ENCODE results near the gene CELF6.
"Not testable (repeated sequence)": the region's sequence is repeated elsewhere in the genome, so short reads cannot be mapped to it uniquely, and the experiment has no call there.

Gene CELF6

GRCh38 chr15:72288796-72289596, 31.0 kb downstream of the CELF6 start:
- no peak overlapping the region for H3K4me3 ChIP-seq (ENCODE audit: low read length)
- no peaks in the 10 kb centered on the region for H3K4me1 ChIP-seq (ENCODE audit: insufficient read depth, low read length)
- no peak overlapping the region for H3K27ac ChIP-seq (ENCODE audit: low read depth, low read length)
- no peaks in the 10 kb centered on the region for H3K9me3 ChIP-seq (ENCODE audit: insufficient read depth, low read depth, low read length)
- no peak overlapping the region for H3K9ac ChIP-seq (ENCODE audit: low read depth, low read length)
- WGBS, result 95% methylated on average over 49 of the region's 49 CpGs
- peaks cover 6% of the 10 kb centered on the region; the same call in 1 of the 2 replicates for H3K27me3 ChIP-seq (ENCODE audit: insufficient read depth, low read length)
- H3K36me3 ChIP-seq (ENCODE audit: insufficient read depth, low read length), result no peaks in the 10 kb centered on the region

DNA sequence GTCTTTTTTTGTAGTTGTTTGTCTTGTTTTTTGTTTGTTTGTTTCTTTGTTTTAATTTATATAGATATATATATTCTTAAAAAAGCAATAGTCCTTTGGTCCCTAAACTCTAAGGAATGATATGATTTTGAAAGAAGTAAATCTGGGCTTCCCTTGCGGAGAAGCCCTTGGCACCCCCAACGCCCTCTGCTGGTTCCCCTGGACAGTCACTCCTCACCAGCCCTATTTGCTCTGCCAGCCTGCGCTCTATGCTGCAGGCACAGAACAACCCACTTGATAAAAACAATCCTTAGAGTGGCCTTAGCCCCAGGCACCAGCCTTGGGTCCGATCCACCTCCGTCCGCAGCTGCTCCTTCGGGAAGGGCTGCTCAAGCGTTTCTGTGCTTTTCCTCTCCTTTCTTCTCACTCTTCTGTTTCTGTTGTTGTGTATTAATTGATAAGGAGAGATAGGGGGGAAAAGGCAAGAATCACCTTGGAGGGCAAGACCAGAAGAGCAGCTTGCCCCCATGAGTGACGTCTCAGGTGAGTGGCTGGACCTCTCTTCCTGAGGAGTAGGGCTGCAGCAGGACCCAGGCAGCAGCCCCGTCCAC, 33.9 kb downstream of the CELF6 start:
- no peak overlapping the region for H3K4me3 ChIP-seq (ENCODE audit: low read length)
- WGBS, result 60% methylated on average over 9 of the region's 10 CpGs
- H3K27ac ChIP-seq (ENCODE audit: low read depth, low read length), result no peak overlapping the region
- no peaks in the 10 kb centered on the region for H3K4me1 ChIP-seq (ENCODE audit: insufficient read depth, low read length)
- H3K27me3 ChIP-seq (ENCODE audit: insufficient read depth, low read length), result peaks cover 5% of the 10 kb centered on the region; the same call in 1 of the 2 replicates
- no peaks in the 10 kb centered on the region for H3K9me3 ChIP-seq (ENCODE audit: insufficient read depth, low read depth, low read length)
- H3K36me3 ChIP-seq (ENCODE audit: insufficient read depth, low read length), result no peaks in the 10 kb centered on the region
- H3K9ac ChIP-seq (ENCODE audit: low read depth, low read length), result no peak overlapping the region

DNA sequence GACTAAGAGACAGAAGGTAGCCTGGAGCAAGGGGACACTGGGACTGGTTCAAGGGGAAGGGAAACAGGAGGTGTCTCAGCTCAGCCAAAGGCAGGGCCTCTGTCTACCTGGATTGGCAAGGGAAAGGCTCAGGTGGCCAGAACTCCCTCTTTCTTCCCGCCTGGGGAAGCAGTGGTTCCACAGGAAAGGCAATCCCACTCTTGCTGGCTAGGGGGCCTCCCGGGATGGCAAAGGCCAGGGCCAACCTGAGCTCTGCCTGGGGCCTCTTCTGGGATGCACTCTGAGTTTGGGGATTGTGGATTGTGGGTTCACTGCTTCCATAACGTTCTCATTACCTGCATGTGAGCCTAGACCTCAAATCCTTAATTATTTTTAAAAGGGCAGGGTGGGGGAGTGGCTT, 34.6 kb downstream of the CELF6 start:
- no peaks in the 10 kb centered on the region for H3K9me3 ChIP-seq (ENCODE audit: insufficient read depth, low read depth, low read length)
- 15% methylated on average over 2 of the region's 3 CpGs for WGBS
- H3K4me1 ChIP-seq (ENCODE audit: insufficient read depth, low read length), result no peaks in the 10 kb centered on the region
- no peak overlapping the region for H3K27ac ChIP-seq (ENCODE audit: low read depth, low read length)
- H3K36me3 ChIP-seq (ENCODE audit: insufficient read depth, low read length), result no peaks in the 10 kb centered on the region
- no peak overlapping the region for H3K4me3 ChIP-seq (ENCODE audit: low read length)
- no peak overlapping the region for H3K9ac ChIP-seq (ENCODE audit: low read depth, low read length)
- peaks cover 5% of the 10 kb centered on the region; the same call in 1 of the 2 replicates for H3K27me3 ChIP-seq (ENCODE audit: insufficient read depth, low read length)

GRCh38 chr15:72284781-72285180, 35.2 kb downstream of the CELF6 start:
- Histone ChIP-seq H3K4me3 (ENCODE audit: low read length) (no peak overlapping the region), H3K9me3 (ENCODE audit: insufficient read depth, low read depth, low read length) (no peaks in the 10 kb centered on the region), H3K27me3 (ENCODE audit: insufficient read depth, low read length) (peaks cover 5% of the 10 kb centered on the region; the same call in 1 of the 2 replicates), H3K27ac (ENCODE audit: low read depth, low read length) (no peak overlapping the region), H3K9ac (ENCODE audit: low read depth, low read length) (no peak overlapping the region), H3K36me3 (ENCODE audit: insufficient read depth, low read length) (no peaks in the 10 kb centered on the region), H3K4me1 (ENCODE audit: insufficient read depth, low read length) (no peaks in the 10 kb centered on the region)
- no CpG with 5 or more reads among the region's 1 CpG for WGBS

GRCh38 chr15:72281713-72282112, 38.2 kb downstream of the CELF6 start:
- Histone ChIP-seq H3K36me3 (ENCODE audit: insufficient read depth, low read length) (no peaks in the 10 kb centered on the region), H3K9ac (ENCODE audit: low read depth, low read length) (no peak overlapping the region), H3K27ac (ENCODE audit: low read depth, low read length) (no peak overlapping the region), H3K27me3 (ENCODE audit: insufficient read depth, low read length) (peaks cover 12% of the 10 kb centered on the region; the same call in 1 of the 2 replicates), H3K4me1 (ENCODE audit: insufficient read depth, low read length) (no peaks in the 10 kb centered on the region), H3K4me3 (ENCODE audit: low read length) (no peak overlapping the region), H3K9me3 (ENCODE audit: insufficient read depth, low read depth, low read length) (no peaks in the 10 kb centered on the region)
- 82% methylated on average over 3 of the region's 3 CpGs for WGBS

DNA sequence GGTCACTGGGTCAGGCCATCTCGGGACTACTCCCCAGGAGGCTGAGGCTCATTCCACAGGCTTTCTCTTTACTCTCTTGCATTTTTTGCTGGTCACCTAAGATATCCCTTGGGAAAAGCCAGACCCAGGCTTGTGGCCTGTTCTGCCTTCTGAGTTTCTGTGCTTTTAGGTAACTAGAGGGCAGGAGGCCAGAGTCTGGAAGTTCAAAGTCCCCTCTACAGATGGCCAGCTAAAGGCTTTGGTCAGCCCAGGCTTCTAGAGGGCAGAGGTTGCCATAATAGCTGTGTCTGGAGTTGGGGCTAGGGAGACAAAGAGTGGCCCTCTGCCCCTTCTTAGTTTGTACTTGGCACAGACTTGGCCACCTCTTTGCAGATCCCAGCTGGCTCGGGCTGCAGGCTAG, 39.2 kb downstream of the CELF6 start:
- Histone ChIP-seq H3K27ac (ENCODE audit: low read depth, low read length) (no peak overlapping the region), H3K4me1 (ENCODE audit: insufficient read depth, low read length) (no peaks in the 10 kb centered on the region), H3K9ac (ENCODE audit: low read depth, low read length) (no peak overlapping the region), H3K4me3 (ENCODE audit: low read length) (no peak overlapping the region), H3K27me3 (ENCODE audit: insufficient read depth, low read length) (peaks cover 19% of the 10 kb centered on the region), H3K9me3 (ENCODE audit: insufficient read depth, low read depth, low read length) (no peaks in the 10 kb centered on the region), H3K36me3 (ENCODE audit: insufficient read depth, low read length) (no peaks in the 10 kb centered on the region)
- WGBS, result 84% methylated on average over 2 of the region's 2 CpGs

DNA sequence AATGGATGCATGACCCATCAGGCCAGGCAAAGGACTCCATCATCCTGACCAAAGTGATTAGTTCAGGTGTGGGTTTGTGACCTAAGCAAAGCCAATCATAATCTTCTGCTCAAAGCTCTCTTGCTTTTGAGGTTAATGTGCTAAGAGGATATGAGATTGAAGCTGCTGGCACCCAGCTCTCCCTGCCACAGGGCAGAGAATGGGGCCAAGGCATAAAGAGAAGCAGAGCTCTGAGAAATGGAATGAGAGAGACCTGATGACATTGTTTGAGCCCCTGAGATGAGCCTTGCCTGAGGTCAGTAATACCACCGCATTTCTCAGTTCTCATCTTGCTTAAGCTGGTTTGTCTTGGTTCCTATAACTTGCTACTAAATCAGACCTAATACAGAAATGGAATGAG, 41.2 kb downstream of the CELF6 start:
- no peaks in the 10 kb centered on the region for H3K4me1 ChIP-seq (ENCODE audit: insufficient read depth, low read length)
- no peak overlapping the region for H3K27ac ChIP-seq (ENCODE audit: low read depth, low read length)
- no peaks in the 10 kb centered on the region for H3K9me3 ChIP-seq (ENCODE audit: insufficient read depth, low read depth, low read length)
- no peak overlapping the region for H3K4me3 ChIP-seq (ENCODE audit: low read length)
- peaks cover 28% of the 10 kb centered on the region for H3K27me3 ChIP-seq (ENCODE audit: insufficient read depth, low read length)
- no peak overlapping the region for H3K9ac ChIP-seq (ENCODE audit: low read depth, low read length)
- WGBS, result 82% methylated on average over 1 of the region's 1 CpG
- H3K36me3 ChIP-seq (ENCODE audit: insufficient read depth, low read length), result no peaks in the 10 kb centered on the region

- Histone ChIP-seq H3K27me3 (ENCODE audit: insufficient read depth, low read length) (peaks cover 23% of the 10 kb centered on the region), H3K27ac (ENCODE audit: low read depth, low read length) (no peak overlapping the region), H3K9me3 (ENCODE audit: insufficient read depth, low read depth, low read length) (no peaks in the 10 kb centered on the region), H3K9ac (ENCODE audit: low read depth, low read length) (no peak overlapping the region), H3K36me3 (ENCODE audit: insufficient read depth, low read length) (no peaks in the 10 kb centered on the region), H3K4me1 (ENCODE audit: insufficient read depth, low read length) (0 out of 2 replicates have a peak, but pooled peaks cover 9% of the 10 kb centered on the region), H3K4me3 (ENCODE audit: low read length) (no peak overlapping the region)
These were observed 43.6 kb downstream of the CELF6 start for GRCh38 chr15:72276326-72276700.

DNA sequence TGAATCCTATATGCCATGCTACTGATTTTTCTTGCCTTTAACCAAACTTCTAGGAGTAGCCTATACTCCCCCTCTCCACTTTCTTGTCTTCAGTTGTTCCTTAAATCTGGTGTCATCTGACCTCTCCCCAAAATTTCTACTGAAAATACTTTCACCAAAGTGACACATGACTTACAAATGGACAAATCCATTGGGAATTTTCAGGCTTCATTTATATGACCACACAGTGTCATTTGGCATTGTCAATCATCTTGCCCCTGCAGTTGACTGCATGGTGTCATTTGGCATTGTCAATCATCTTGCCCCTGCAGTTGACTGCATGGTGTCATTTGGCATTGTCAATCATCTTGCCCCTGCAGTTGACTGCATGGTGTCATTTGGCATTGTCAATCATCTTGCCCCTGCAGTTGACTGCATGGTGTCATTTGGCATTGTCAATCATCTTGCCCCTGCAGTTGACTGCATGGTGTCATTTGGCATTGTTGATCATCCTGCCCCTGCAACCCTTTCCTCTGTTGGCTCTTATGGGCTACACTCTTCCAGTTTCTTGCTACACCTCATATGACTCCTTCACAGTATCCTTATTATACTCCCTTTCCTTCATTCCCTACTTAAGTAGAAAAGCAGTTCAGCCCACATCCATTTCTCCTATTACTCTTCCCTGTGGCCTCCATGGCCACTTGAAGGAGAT, 44.2 kb downstream of the CELF6 start:
- Histone ChIP-seq H3K4me1 (ENCODE audit: insufficient read depth, low read length) (0 out of 2 replicates have a peak, but pooled peaks cover 11% of the 10 kb centered on the region), H3K27me3 (ENCODE audit: insufficient read depth, low read length) (peaks cover 23% of the 10 kb centered on the region)
- not testable (repeated sequence) for H3K9me3 ChIP-seq (ENCODE audit: insufficient read depth, low read depth, low read length); H3K27ac ChIP-seq (ENCODE audit: low read depth, low read length); H3K4me3 ChIP-seq (ENCODE audit: low read length); H3K9ac ChIP-seq (ENCODE audit: low read depth, low read length); H3K36me3 ChIP-seq (ENCODE audit: insufficient read depth, low read length)

GRCh38 chr15:72272997-72273352, 47.0 kb downstream of the CELF6 start:
- Histone ChIP-seq H3K36me3 (ENCODE audit: insufficient read depth, low read length) (peaks cover 20% of the 10 kb centered on the region), H3K27me3 (ENCODE audit: insufficient read depth, low read length) (peaks cover 16% of the 10 kb centered on the region), H3K4me3 (ENCODE audit: low read length) (peak overlapping the region; percentile 77), H3K27ac (ENCODE audit: low read depth, low read length) (no peak overlapping the region; the same call in 1 of the 2 replicates), H3K4me1 (ENCODE audit: insufficient read depth, low read length) (0 out of 2 replicates have a peak, but pooled peaks cover 11% of the 10 kb centered on the region), H3K9me3 (ENCODE audit: insufficient read depth, low read depth, low read length) (no peaks in the 10 kb centered on the region), H3K9ac (ENCODE audit: low read depth, low read length) (peak overlapping the region; percentile 27)
- 49% methylated on average over 9 of the region's 10 CpGs for WGBS

Measured in HUES64 (cell line).